Cardiac septum (tissue), 1 donor: Measurements from ENCODE around the gene TFB1M. TPM values are rescaled to one million over a fixed set of nuclear protein-coding genes. Genes with fewer than 3 reads are reported as not detected.

Source experiments
- DNase-seq: peaks from one replicate; pipeline ENCODE4 v3.0.0-alpha.2; 2020; ENCODE audit warnings: low spot score
- intact Hi-C: fragments of 100-400 bp; cut with DNase I; formaldehyde crosslinking; loops from one replicate; pipeline ENCODE4 v1.14.0; 2022
- total RNA-seq: library from RNA; stranded (reverse); fragmentation: NEBNext Ultra II Directional; extraction: Animal tissue kit (Norgen Biotek cat#: 25700); gene quantifications from one replicate; pipeline ENCODE4 v1.2.1, GENCODE V29; 2021
- donor health status: DM: no; HTN: no; CAD: no.

Gene TFB1M
- total RNA-seq, 1 donor from 2014 or later: 15.1 TPM

DNA sequence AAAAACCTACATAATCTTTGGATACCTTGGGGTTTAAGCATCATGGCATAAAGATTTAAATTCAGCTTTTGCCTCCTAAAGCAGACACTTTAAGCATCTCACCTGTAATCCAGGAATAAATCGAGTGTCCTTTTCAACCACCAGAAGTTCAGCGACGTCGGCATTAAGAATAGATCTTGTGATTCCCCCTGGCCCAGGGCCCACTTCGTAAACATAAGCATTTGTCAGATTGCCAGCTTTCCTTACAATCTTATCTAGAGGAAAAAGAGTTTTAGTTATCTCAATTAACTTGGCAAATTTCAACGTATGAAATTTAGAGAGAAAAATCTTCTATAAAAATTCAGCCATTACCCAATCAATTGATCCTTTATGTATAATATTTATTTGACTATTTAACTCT lies 3.2 kb downstream of the TFB1M start:
- DNase-seq: no peak
- intact Hi-C loops: loop anchor here (5.0 kb wide), 1 partner anchor 134 kb away; no protein-coding TSS in a partner anchor

GRCh38 chr6:155310596-155310995 lies 3.7 kb downstream of the TFB1M start:
- no peak for DNase-seq
- intact Hi-C loops: loop anchor here (5.0 kb wide), 1 partner anchor 133 kb away; no protein-coding TSS in a partner anchor

- intact Hi-C loops: no loop called here
- no peak for DNase-seq
These were observed 5.1 kb downstream of the TFB1M start for GRCh38 chr6:155309150-155309549.

DNA sequence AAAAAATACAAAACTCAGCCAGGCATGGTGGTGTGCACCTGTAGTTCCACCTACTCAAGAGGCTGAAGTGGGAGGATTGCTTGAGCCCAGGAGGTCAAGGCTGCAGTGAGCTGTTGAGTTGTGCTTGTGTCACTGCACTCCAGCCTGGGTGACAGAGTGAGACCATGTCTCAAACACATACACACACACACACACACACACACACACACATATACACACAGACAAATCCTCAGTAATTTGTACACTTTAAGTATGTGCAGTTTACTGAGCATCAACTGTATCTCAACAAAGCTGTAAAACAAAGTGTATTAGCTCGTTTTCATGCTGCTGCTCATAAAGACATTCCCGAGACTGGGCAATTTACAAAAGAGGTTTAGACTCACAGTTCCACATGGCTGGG lies 7.3 kb downstream of the TFB1M start:
- intact Hi-C loops: no loop called here
- no peak for DNase-seq

DNA sequence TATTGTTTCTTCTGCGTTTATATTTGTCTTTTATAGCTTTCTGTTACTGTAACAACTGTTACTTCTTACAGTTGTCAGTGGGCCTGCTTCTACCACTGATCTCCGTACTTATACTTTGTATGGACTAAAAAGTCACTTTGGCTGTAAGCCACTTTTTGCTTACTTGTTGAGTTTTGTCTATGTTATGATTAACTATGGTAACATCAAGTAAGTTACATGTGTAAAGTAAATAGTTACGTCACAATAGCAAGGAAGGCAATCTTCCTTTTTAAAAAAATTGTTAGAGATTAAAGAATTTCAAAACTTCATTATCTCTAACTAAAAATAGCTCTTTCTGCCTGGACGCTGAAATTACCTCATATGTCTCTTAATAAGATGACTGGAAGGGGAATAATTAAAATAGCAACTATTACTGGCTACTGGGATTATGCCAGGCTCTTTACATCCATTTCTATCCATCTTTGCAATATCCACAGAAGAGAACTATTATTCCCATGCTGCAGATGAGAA lies 10.9 kb downstream of the TFB1M start:
- intact Hi-C loops: no loop called here
- DNase-seq: no peak

- no peak for DNase-seq
- intact Hi-C loops: no loop called here
These were observed 12.4 kb downstream of the TFB1M start for GRCh38 chr6:155301867-155302266.

GRCh38 chr6:155297669-155298068 lies 16.6 kb downstream of the TFB1M start:
- DNase-seq: no peak
- intact Hi-C loops: no loop called here

- intact Hi-C loops: no loop called here
These were observed 21.6 kb downstream of the TFB1M start for GRCh38 chr6:155292711-155293110.

GRCh38 chr6:155291291-155291690 lies 23.0 kb downstream of the TFB1M start:
- intact Hi-C loops: no loop called here
- no peak for DNase-seq

More at GRCh38 chr6:155292711-155293110, 21.6 kb downstream of the TFB1M start:
- DNase-seq: no peak

GRCh38 chr6:155290491-155290890 lies 23.8 kb downstream of the TFB1M start:
- intact Hi-C loops: no loop called here
- DNase-seq: no peak

- intact Hi-C loops: no loop called here
- no peak for DNase-seq
These were observed 26.5 kb downstream of the TFB1M start for GRCh38 chr6:155287762-155288161.

DNA sequence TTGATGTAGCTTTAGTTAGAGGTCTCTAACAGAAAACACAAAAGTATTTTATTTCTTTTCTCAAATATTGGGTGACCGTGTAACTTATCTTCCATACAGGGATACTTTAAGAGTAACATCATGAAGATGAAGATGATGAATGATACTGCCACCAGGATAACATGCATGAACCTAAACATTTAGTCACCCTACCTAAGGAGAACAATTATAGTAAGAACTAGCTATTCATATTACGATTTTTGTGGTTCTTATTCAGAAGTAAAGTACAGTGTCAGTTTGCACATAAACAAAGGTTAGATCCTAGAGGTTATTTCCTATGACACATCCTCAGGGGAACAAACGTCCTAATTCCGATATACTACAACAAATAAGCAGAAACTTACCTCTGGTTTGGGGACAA lies 29.5 kb downstream of the TFB1M start:
- intact Hi-C loops: no loop called here
- DNase-seq: no peak

DNA sequence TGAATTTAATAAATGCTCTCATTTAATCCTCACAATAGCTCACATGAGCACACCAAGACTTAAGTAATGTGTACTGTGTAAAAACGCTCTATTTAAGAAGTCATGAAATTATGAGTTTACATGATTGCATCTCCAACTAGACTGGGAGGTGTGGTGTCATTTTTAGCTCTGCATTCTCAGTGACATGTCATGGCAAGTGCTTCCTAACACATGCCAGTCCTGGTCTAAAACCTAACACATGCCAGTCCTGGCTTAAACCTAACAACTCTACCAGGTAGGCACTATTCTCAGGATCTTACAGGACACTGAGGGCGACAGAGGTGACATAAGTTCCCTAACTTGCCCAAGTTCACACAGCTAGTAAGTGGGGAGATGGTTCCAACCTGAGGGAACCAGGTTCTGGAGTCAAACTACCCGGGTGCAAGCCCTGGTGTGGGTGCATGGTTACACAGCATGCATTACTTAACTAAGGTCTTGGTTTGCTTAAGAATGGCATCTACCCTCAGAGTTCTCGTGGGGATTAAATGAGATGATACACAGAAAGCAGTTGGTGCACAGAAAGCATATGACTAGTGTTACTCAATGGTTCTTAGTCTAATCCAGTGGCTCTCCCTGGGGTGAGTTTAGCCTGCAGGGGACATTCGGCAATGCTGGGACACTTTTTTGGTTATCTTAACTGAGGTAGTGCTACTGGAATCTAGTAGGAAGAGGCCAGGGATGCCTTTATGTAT lies 35.8 kb downstream of the TFB1M start:
- intact Hi-C loops: no loop called here

DNA sequence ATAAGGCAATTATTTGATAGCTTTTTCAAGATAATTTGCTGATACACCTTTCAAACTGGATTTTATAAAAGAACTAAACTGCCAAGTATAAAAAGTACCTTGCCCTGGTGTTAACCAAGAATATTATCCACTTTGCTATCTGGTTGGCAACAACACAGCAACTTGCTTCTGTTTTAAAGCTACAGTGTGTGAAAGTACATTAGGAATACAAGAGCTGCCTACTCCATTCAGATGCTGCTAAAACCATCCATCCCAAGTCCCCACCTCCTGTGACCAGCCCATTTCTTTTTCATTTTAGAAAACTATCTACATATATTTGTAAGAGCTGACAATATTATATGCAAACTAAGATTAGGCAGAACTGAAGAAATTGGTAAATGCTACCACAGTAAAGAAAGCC lies 37.6 kb downstream of the TFB1M start:
- intact Hi-C loops: no loop called here
- no peak for DNase-seq

More for the DNA sequence above, 35.8 kb downstream of the TFB1M start:
- no peak for DNase-seq

DNA sequence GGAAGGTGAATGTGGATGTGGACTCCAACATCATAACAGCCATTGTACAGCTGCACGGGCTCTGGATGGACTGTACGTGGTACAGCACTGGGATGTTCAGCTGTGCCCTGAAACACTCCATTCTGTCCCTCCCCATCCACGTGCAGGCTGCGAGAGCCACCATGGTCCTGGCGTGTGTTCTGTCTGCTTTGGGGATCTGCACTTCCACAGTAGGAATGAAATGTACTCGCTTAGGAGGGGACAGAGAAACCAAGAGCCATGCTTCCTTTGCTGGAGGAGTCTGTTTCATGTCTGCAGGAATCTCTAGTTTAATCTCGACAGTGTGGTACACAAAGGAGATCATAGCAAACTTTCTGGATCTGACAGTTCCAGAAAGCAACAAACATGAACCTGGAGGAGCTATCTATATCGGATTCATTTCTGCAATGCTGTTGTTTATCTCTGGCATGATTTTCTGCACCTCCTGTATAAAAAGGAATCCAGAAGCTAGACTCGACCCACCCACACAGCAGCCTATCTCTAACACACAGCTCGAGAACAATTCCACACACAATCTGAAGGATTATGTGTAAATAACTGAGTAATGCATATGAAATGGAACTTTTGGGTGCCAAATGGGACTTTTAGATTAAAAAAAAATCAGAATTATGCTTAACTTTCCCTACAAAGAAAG lies 38.3 kb downstream of the TFB1M start:
- DNase-seq: no peak
- intact Hi-C loops: no loop called here

GRCh38 chr6:155274533-155274932 lies 39.8 kb downstream of the TFB1M start:
- no peak for DNase-seq
- intact Hi-C loops: no loop called here

DNA sequence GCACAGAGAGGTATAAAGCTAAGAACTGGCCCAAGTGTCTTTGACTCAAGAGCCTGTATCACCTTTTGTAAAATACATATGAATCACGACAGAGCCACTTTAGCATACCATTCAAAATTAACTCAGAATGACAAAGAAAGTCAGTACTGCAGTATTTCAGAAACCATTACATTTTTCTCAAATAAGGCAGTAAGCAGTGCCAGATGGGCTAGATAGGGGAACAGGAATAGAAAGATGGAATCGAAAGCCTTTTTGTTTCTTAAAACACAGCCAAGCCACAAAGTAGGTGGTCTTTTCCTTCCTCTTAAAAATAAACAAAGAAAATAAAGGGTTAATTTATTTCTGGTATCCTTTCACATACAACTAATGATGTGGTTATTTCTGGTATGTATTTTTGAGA lies 40.2 kb downstream of the TFB1M start:
- DNase-seq: no peak
- intact Hi-C loops: no loop called here

GRCh38 chr6:155273431-155273830 lies 40.9 kb downstream of the TFB1M start:
- intact Hi-C loops: no loop called here

DNA sequence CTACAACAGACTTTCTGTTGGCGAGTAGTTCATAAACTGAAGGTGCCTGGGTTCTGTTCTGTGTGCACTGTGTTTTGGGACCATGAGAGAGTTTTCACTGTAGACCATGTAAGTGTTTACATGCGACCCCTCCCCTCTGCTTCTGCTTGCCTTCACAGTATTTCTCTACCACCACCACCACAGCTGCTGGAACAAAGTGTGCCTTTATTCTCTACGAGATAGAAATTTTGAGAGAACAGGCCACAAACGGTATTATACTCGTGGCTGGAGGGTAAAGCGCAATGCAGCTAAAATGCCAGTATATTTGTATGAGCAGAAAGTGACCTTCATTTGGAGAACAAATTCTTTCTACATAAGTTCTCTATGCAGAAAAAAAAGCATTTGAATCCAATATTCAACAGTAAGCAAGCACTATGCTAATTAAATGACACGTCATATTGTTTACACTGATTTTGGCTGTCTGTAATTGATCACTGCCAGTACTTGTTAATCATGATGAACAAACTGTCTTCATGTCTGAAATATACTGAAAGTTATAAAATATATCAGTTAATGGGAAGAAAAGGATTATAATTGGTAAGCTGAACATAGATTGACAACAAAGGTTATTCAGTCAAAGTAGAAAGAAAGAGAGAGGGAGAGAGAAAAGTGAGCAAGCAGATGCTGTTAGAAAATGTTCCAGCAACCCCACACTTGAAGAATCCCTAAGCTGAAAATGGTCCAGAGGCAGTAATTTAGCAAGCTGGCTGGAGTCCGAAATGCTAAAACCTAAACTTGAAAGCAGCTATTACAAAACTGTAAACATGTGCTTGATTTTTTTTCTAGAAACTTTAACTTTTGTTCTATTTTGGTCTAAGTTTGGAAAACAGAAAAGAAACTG lies 41.7 kb downstream of the TFB1M start:
- intact Hi-C loops: no loop called here
- DNase-seq: no peak

More at GRCh38 chr6:155273431-155273830, 40.9 kb downstream of the TFB1M start:
- no peak for DNase-seq

GRCh38 chr6:155271145-155271544 lies 43.1 kb downstream of the TFB1M start:
- no peak for DNase-seq
- intact Hi-C loops: no loop called here
